Central memory CD8-positive, alpha-beta T cell (primary cell): ENCODE measurements around the gene HMOX1.

Source experiments
- ATAC-seq: fragments of 150-1000 bp; cut with Tn5 transposase; replicated peaks from 2 replicates; pipeline ENCODE4 v1.10.0; 2022; ENCODE audit warnings: mild to moderate bottlenecking, moderate FRiP score, moderate number of reproducible peaks; ENCODE audit not compliant: poor library complexity, severe bottlenecking; ENCODE audit errors: extremely low read depth
- DNase-seq, 2 donors: peaks; one replicate each; pipeline ENCODE4 v3.0.0; 2021; ENCODE audit warnings: low spot score in 2 of 2
- H3K27ac Mint-ChIP-seq: one replicate; pipeline ENCODE4 v1.8.0; 2022; ENCODE audit warnings: low read depth, mild to moderate bottlenecking, moderate library complexity, mixed read lengths
- H3K27me3 Mint-ChIP-seq: one replicate; pipeline ENCODE4 v1.8.0; 2022; ENCODE audit warnings: mixed read lengths
- H3K36me3 Mint-ChIP-seq: one replicate; pipeline ENCODE4 v1.8.0; 2022; ENCODE audit warnings: mild to moderate bottlenecking, moderate library complexity, mixed read lengths; ENCODE audit not compliant: insufficient read depth
- H3K4me1 Mint-ChIP-seq: one replicate; pipeline ENCODE4 v1.8.0; 2022; ENCODE audit warnings: mixed read lengths
- H3K4me3 Mint-ChIP-seq: one replicate; pipeline ENCODE4 v1.8.0; 2022; ENCODE audit warnings: mild to moderate bottlenecking, moderate library complexity, mixed read lengths
- H3K9me3 Mint-ChIP-seq: one replicate; pipeline ENCODE4 v1.8.0; 2022; ENCODE audit warnings: mixed read lengths

HMOX1 gene

GRCh38 chr22:35380537-35381423, at the start of gene HMOX1:
Gene HMOX1 (plus strand): TSS chr22:35381096. CDS start chr22:35381174, 78 bp downstream.
- DNase-seq (peak; percentile 22 to 33), ATAC-seq (peak; percentile 79)
- H3K27me3 Mint-ChIP-seq = peaks cover 31% of the 10 kb centered on the region
- peak within 1 kb of the TSS; percentile 70 for H3K4me3 Mint-ChIP-seq
- H3K27ac Mint-ChIP-seq = peak within 1 kb of the TSS; percentile 49
- H3K36me3 Mint-ChIP-seq = peaks cover 3% of the 10 kb centered on the region
- H3K9me3 Mint-ChIP-seq = no peaks in the 10 kb centered on the region
- H3K4me1 Mint-ChIP-seq = peaks cover 12% of the 10 kb centered on the region

GRCh38 chr22:35332278-35332677, 48.6 kb upstream of the HMOX1 start:
- no peak for ATAC-seq
- Mint-ChIP-seq H3K4me3 (no peak overlapping the region), H3K27ac (no peak overlapping the region), H3K9me3 (no peaks in the 10 kb centered on the region), H3K36me3 (peaks cover 21% of the 10 kb centered on the region), H3K4me1 (peaks cover 16% of the 10 kb centered on the region), H3K27me3 (no peaks in the 10 kb centered on the region)
- no peak for DNase-seq

DNA sequence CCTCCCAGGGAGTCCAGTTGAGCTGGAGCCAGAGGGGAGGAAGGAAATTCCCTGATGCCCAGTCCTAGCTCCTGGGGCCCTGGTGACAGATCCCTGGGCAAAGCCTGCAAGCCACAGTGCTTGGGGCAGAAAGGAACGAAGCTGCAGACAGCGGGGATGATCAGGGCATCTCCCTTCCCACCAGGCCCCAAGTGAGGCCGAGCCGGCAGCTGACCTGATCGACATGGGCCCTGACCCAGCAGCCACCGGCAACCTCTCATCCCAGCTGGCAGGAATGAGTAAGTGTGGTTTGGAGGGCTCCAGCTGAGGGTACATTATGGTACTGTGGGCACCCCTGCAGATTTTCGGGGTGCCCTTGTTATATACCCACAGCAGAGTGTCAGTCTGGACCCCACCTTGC, 47.7 kb upstream of the HMOX1 start:
- H3K27ac Mint-ChIP-seq = no peak overlapping the region
- peaks cover 16% of the 10 kb centered on the region for H3K4me1 Mint-ChIP-seq
- peaks cover 21% of the 10 kb centered on the region for H3K36me3 Mint-ChIP-seq
- ATAC-seq (no peak), DNase-seq (no peak)
- H3K4me3 Mint-ChIP-seq = no peak overlapping the region
- no peaks in the 10 kb centered on the region for H3K27me3 Mint-ChIP-seq
- H3K9me3 Mint-ChIP-seq = no peaks in the 10 kb centered on the region

DNA sequence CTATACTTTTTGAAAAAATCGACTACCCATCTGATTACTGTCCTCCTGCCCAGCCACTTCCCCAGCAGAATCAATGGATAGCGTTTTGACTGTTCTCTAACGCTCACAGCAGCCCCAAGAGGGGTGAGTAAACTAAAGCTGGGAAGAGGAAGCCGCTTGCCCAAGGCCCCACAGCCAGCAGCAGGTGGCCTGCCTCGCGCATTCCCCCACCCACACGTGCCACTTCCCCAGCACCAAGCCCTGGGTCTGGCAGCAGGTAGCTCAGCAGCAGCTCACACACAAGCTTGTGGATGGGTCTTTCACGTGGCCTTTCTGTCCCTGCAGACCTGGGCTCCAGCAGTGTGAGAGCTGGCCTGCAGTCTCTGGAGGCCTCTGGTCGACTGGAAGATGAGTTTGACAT, 46.9 kb upstream of the HMOX1 start:
- Mint-ChIP-seq H3K27ac (no peak overlapping the region), H3K27me3 (no peaks in the 10 kb centered on the region), H3K4me3 (no peak overlapping the region), H3K9me3 (no peaks in the 10 kb centered on the region), H3K36me3 (peaks cover 23% of the 10 kb centered on the region), H3K4me1 (peaks cover 16% of the 10 kb centered on the region)
- no peak for ATAC-seq
- no peak for DNase-seq

DNA sequence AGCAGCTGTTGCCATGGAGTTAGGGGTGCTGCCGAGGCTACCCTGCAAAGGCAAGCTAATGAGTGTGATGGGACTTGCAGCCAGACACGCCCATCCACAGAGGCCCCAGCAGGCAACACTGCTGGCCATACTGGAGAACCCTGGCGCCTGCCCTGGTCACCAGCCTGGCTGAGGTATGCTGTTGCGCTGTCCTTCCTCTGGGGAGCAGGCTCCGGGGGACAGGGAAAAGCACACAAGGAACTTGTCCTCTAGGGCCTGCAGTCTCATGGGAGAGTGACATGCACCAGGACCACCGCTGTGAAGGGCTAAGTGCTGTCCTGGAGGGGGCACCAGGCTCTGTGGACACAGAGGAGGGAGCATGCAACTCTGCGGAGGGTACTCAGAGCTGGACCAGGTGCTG, 45.4 kb upstream of the HMOX1 start:
- ATAC-seq (no peak), DNase-seq (no peak)
- Mint-ChIP-seq H3K9me3 (no peaks in the 10 kb centered on the region), H3K27ac (peak overlapping the region; percentile 27), H3K36me3 (peaks cover 27% of the 10 kb centered on the region), H3K27me3 (no peaks in the 10 kb centered on the region), H3K4me3 (no peak overlapping the region), H3K4me1 (peaks cover 11% of the 10 kb centered on the region)

- Mint-ChIP-seq H3K27me3 (no peaks in the 10 kb centered on the region), H3K4me1 (peaks cover 6% of the 10 kb centered on the region), H3K27ac (peak overlapping the region; percentile 27), H3K36me3 (peaks cover 24% of the 10 kb centered on the region), H3K9me3 (no peaks in the 10 kb centered on the region), H3K4me3 (no peak overlapping the region)
- DNase-seq = no peak
- no peak for ATAC-seq
Observed at GRCh38 chr22:35335936-35336781, 44.7 kb upstream of the HMOX1 start.

GRCh38 chr22:35337932-35338331, 43.0 kb upstream of the HMOX1 start:
- peak overlapping the region; percentile 77 for H3K27ac Mint-ChIP-seq
- no peaks in the 10 kb centered on the region for H3K27me3 Mint-ChIP-seq
- peaks cover 4% of the 10 kb centered on the region for H3K4me1 Mint-ChIP-seq
- H3K36me3 Mint-ChIP-seq = peaks cover 20% of the 10 kb centered on the region
- H3K4me3 Mint-ChIP-seq = no peak overlapping the region
- no peak for DNase-seq
- ATAC-seq = peak; percentile 38
- H3K9me3 Mint-ChIP-seq = no peaks in the 10 kb centered on the region

- no peaks in the 10 kb centered on the region for H3K27me3 Mint-ChIP-seq
- no peaks in the 10 kb centered on the region for H3K4me1 Mint-ChIP-seq
- H3K36me3 Mint-ChIP-seq = peaks cover 14% of the 10 kb centered on the region
- DNase-seq (no peak), ATAC-seq (no peak)
- H3K27ac Mint-ChIP-seq = no peak overlapping the region
- H3K4me3 Mint-ChIP-seq = no peak overlapping the region
- no peaks in the 10 kb centered on the region for H3K9me3 Mint-ChIP-seq
Observed at GRCh38 chr22:35341090-35341874, 39.6 kb upstream of the HMOX1 start.

DNA sequence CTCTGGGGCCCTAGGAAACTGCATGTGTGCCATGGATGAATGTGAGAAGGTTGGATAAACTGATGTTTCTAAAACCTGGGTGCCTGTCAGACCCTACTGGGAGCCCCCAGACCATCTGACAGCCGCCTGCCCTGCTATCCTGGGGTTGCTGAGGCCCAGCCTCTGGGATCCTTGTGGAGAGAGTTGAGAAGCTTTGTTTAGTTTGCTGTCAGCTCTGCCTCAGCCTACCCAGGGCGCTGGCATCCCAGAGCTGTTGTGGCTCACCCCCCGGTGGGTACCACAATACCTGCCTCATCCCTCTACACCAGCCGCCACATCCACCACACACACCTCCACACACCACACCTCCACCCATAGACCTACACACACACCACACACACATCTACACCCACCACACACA, 38.5 kb upstream of the HMOX1 start:
- Mint-ChIP-seq H3K9me3 (no peaks in the 10 kb centered on the region), H3K36me3 (peaks cover 12% of the 10 kb centered on the region), H3K4me3 (no peak overlapping the region), H3K4me1 (no peaks in the 10 kb centered on the region), H3K27ac (no peak overlapping the region), H3K27me3 (no peaks in the 10 kb centered on the region)
- no peak for DNase-seq
- no peak for ATAC-seq

GRCh38 chr22:35343664-35344550, 37.0 kb upstream of the HMOX1 start:
- DNase-seq (no peak), ATAC-seq (no peak)
- Mint-ChIP-seq H3K27me3 (no peaks in the 10 kb centered on the region), H3K4me1 (no peaks in the 10 kb centered on the region), H3K9me3 (no peaks in the 10 kb centered on the region), H3K27ac (no peak overlapping the region), H3K36me3 (peaks cover 8% of the 10 kb centered on the region), H3K4me3 (no peak overlapping the region)

DNA sequence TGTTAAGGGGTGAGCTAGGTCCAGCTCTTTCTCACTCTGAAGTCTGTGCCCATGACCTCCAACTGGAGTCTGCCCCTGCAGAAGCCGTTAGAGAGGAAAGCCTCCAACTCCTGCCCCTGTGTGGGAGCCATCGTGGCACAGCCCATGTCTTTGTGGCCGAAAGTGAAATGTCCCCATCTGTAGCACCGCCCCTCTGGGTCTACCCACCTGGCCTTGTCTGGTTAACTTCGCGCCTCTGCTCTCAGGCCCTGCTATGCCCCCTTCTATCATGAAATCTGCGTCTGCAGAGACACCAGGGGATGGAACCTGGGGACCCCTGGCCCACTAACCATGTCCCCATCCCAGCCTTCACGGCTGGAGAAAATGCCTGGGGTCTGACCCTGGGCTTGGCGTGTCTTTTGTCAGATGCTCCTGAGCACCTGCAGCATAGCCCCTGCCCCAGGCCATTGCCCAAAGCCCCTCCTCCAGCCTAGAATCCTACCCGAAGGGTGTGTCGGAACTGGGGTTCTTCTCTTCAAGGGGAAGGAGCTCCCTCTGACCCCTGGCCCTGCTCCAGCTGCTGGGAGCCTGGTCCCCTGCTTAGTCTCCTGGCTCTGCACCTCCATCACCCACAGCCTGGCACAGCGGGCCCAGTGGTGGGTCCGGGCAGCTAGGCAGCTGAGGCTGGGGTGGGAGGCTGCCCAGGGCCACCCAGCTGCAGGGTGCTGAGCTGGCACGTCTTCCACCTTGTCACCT, 35.8 kb upstream of the HMOX1 start:
- Mint-ChIP-seq H3K4me1 (no peaks in the 10 kb centered on the region), H3K9me3 (no peaks in the 10 kb centered on the region), H3K4me3 (no peak overlapping the region), H3K27me3 (no peaks in the 10 kb centered on the region), H3K36me3 (peaks cover 7% of the 10 kb centered on the region), H3K27ac (no peak overlapping the region)
- no peak for DNase-seq
- no peak for ATAC-seq
